HCT116 (cell line): ENCODE data around the gene ARNT2. TPM values are rescaled to one million over a fixed set of nuclear protein-coding genes. Genes with fewer than 3 reads are reported as not detected.

Experiments
- ATAC-seq: fragments of 200-7000 bp; cut with Tn5 transposase; 2 replicates; pipeline ENCODE4 v1.9.1; 2020; ENCODE audit warnings: mild to moderate bottlenecking, moderate library complexity
- BruUV-seq: library from RNA; stranded (reverse); fragments of 400-500 nt; replicated peaks from 2 replicates; lab custom pipeline; 2021; lab: Mats Ljungman, UMichigan
- CTCF ChIA-PET: fragments of 300-600 bp; sonication (Branson Sonifier 250); formaldehyde crosslinking; loops from one replicate; lab custom pipeline; 2021; ENCODE audit warnings: antibody characterized with exemption; lab: Charles Lee
- POLR2A ChIA-PET: fragments of 300-600, 350-600 bp; sonication (Branson Sonifier 250); formaldehyde crosslinking; loops from one replicate; lab custom pipeline; 2021; ENCODE audit warnings: antibody characterized with exemption; lab: Charles Lee
- RAD21 ChIA-PET, 2 experiments: fragments of 300-600 bp; sonication (Branson Sonifier 250); formaldehyde crosslinking; loops; one replicate each; lab custom pipeline; 2023; ENCODE audit warnings: low total read pairs in 2 of 2; ENCODE audit not compliant: uncharacterized antibody in 2 of 2, unreplicated experiment in 2 of 2, low non-redundant PET in 1 of 2; lab: Charles Lee
- DNase-seq: peaks from one replicate; pipeline ENCODE4 v3.0.0-alpha.2; 2010; ENCODE audit warnings: low read depth, low spot score
- H2AFZ ChIP-seq: fragments of 200-600 bp; shearing (Covaris generic), sonication (generic); 2 replicates; pipeline ENCODE4 v1.6.1; 2017; ENCODE audit warnings: low read depth, mixed run types, mixed read lengths, antibody characterized with exemption, low read length; ENCODE audit not compliant: poor library complexity, severe bottlenecking
- H3K27ac ChIP-seq: 2 replicates; pipeline ENCODE4 v1.5.1; 2012; ENCODE audit warnings: low read depth, low read length
- H3K27me3 ChIP-seq: fragments of 200-600 bp; sonication (generic); 2 replicates; pipeline ENCODE4 v1.6.1; 2016; ENCODE audit warnings: mixed run types, low read length, mixed read lengths; ENCODE audit not compliant: insufficient read depth
- H3K36me3 ChIP-seq, 2 experiments: fragments of 200-500 bp in 1 of 2; fragments of 200-600 bp in 1 of 2; sonication (Bioruptor generic) in 1 of 2; sonication (generic) in 1 of 2; 2 replicates each; pipeline versions ENCODE4 v1.5.1 to v1.6.1; 2014 to 2016; ENCODE audit warnings: low read length in 2 of 2, inconsistent platforms in 1 of 2, mixed read lengths in 1 of 2, mixed run types in 1 of 2; ENCODE audit not compliant: insufficient read depth in 2 of 2, control insufficient read depth in 1 of 2
- H3K4me1 ChIP-seq, 2 experiments: fragments of 200-600 bp in 1 of 2; sonication (generic) in 1 of 2; 2 replicates each; pipeline versions ENCODE4 v1.5.1 to v1.6.1; 2012 to 2017; ENCODE audit warnings: low read length in 2 of 2, inconsistent platforms in 1 of 2, mild to moderate bottlenecking in 1 of 2, mixed read lengths in 1 of 2, mixed run types in 1 of 2, moderate library complexity in 1 of 2; ENCODE audit not compliant: insufficient read depth in 2 of 2, control insufficient read depth in 1 of 2
- H3K4me2 ChIP-seq: fragments of 200-600 bp; sonication (generic); 2 replicates; pipeline ENCODE4 v1.6.1; 2017; ENCODE audit warnings: mixed run types, low read length, mixed read lengths
- H3K4me3 ChIP-seq, 2 experiments: fragments of 200-600 bp in 1 of 2; sonication (generic) in 1 of 2; replicated peaks in 1 of 2; 2 replicates each; pipeline ENCODE4 v1.5.1; 2011 to 2016; ENCODE audit warnings: low read length in 2 of 2, control low read depth in 1 of 2, low read depth in 1 of 2, mild to moderate bottlenecking in 1 of 2, mixed read lengths in 1 of 2, mixed run types in 1 of 2
- H3K79me2 ChIP-seq: fragments of 200-600 bp; sonication (generic); 2 replicates; pipeline ENCODE4 v1.6.1; 2017; ENCODE audit warnings: mild to moderate bottlenecking, mixed run types, low read length, moderate library complexity, mixed read lengths; ENCODE audit not compliant: insufficient read depth
- H3K9ac ChIP-seq: fragments of 200-600 bp; sonication (generic); 2 replicates; pipeline ENCODE4 v1.6.1; 2016; ENCODE audit warnings: low read length, mixed read lengths
- H3K9me2 ChIP-seq: fragments of 200-600 bp; sonication (generic), shearing (Covaris generic); 2 replicates; pipeline ENCODE4 v1.6.1; 2017; ENCODE audit warnings: mixed run types, mild to moderate bottlenecking, moderate library complexity; ENCODE audit not compliant: insufficient read depth
- H3K9me3 ChIP-seq, 2 experiments: fragments of 200-500 bp in 1 of 2; fragments of 200-600 bp in 1 of 2; sonication (Bioruptor generic) in 1 of 2; sonication (generic) in 1 of 2; 2 replicates each; pipeline ENCODE4 v1.6.1; 2014 to 2017; ENCODE audit warnings: low read length in 2 of 2, mixed read lengths in 2 of 2, inconsistent platforms in 1 of 2, low read depth in 1 of 2, mild to moderate bottlenecking in 1 of 2, mixed run types in 1 of 2, moderate library complexity in 1 of 2; ENCODE audit not compliant: control insufficient read depth in 1 of 2, insufficient read depth in 1 of 2
- H4K20me1 ChIP-seq: fragments of 200-600 bp; sonication (generic), shearing (Covaris generic); 2 replicates; pipeline ENCODE4 v1.6.1; 2017; ENCODE audit warnings: mixed run types, mild to moderate bottlenecking, moderate library complexity; ENCODE audit not compliant: insufficient read depth
- CBX3 ChIP-seq: IDR thresholded peaks from 2 replicates; pipeline ENCODE4 v1.6.1; 2012; ENCODE audit warnings: low read depth
- EGR1 ChIP-seq: IDR thresholded peaks from 2 replicates; pipeline ENCODE4 v1.6.1; 2012; ENCODE audit warnings: low read depth
- FOSL1 ChIP-seq: IDR thresholded peaks from 2 replicates; pipeline ENCODE4 v1.6.1; 2012; ENCODE audit warnings: low read depth
- JUND ChIP-seq: IDR thresholded peaks from 2 replicates; pipeline ENCODE4 v1.6.1; 2012
- RAD21 ChIP-seq: IDR thresholded peaks from 2 replicates; pipeline ENCODE4 v1.6.1; 2012; ENCODE audit warnings: low read depth, mild to moderate bottlenecking
- SP1 ChIP-seq: IDR thresholded peaks from 2 replicates; pipeline ENCODE4 v1.6.1; 2012; ENCODE audit warnings: low read depth
- SRF ChIP-seq: IDR thresholded peaks from 2 replicates; pipeline ENCODE4 v1.6.1; 2012; ENCODE audit warnings: low read depth
- TCF7L2 ChIP-seq: IDR thresholded peaks from 2 replicates; pipeline ENCODE4 v1.7.0; 2011; ENCODE audit warnings: borderline replicate concordance, inconsistent platforms; ENCODE audit not compliant: insufficient read depth, insufficient read length; ENCODE audit errors: extremely low read depth
- YY1 ChIP-seq: IDR thresholded peaks from 2 replicates; pipeline ENCODE4 v1.6.1; 2011; ENCODE audit warnings: low read length, low read depth, moderate library complexity, mild to moderate bottlenecking; ENCODE audit not compliant: insufficient replicate concordance; ENCODE audit errors: extremely low read depth
- ZFX ChIP-seq: fragments of 450-650 bp; IDR thresholded peaks from 2 replicates; pipeline ENCODE4 v1.6.1; 2017
- intact Hi-C: fragments of 100-400 bp; cut with micrococcal nuclease; formaldehyde crosslinking; loops from 2 replicates; pipeline ENCODE4 v1.10.0; 2022
- total RNA-seq: library from RNA; stranded (reverse); gene quantifications from one replicate; pipeline ENCODE4 v1.2.1, GENCODE V29; 2021; ENCODE audit not compliant: unreplicated experiment
- TF ChIP-seq, protein P1 (sequence below): IDR thresholded peaks from 2 replicates; pipeline ENCODE4 v1.6.1; 2012
- TF ChIP-seq, protein P2 (sequence below): IDR thresholded peaks from 2 replicates; pipeline ENCODE4 v1.6.1; 2012; ENCODE audit warnings: low read depth

The ARNT2 gene
- total RNA-seq, 1 experiment from 2014 or later: 3.0 TPM

DNA sequence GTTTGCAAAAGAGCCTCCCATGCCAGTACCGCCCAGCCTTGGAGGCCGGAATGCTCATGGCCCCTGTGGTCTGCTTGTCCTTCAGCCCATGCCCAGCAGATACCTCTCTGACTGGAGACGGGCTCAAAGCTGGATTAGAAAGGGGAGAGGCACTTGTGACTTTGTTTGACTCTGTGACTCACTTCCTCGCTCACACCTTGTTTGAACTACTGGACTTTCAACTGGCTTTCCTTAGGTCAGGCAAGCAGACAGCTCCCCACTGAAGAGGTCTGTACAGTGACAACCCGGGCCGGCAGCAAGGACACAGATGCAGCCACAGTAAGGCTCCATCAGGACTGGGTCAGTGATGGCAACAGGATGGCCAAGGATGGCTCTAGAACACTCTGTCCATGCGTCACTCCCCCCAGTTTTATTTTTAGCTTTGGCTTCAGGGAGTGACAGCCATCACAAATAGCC, 192.4 kb downstream of the ARNT2 start:
- ChIA-PET CTCF (no interaction called here), POLR2A (no interaction called here), RAD21 (no interaction called here)
- no peaks in the 10 kb centered on the region for H4K20me1 ChIP-seq
- 0 out of 4 replicates have a peak overlapping the region, but pooled peaks of 1 of the 2 experiments have one; percentile 8 for H3K4me3 ChIP-seq
- no TSS peak for BruUV-seq
- no peaks in the 10 kb centered on the region for H3K79me2 ChIP-seq
- TF ChIP-seq CBX3 (peak; percentile 65), SP1 (peak; percentile 49; the same call in 1 of the 2 replicates), ZFX (no peak), EGR1 (no peak), FOSL1 (peak; percentile 51; the same call in 1 of the 2 replicates), JUND (peak; percentile 45), RAD21 (no peak)
- TF ChIP-seq, protein P1, sequence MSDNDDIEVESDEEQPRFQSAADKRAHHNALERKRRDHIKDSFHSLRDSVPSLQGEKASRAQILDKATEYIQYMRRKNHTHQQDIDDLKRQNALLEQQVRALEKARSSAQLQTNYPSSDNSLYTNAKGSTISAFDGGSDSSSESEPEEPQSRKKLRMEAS: peak; percentile 27; the same call in 1 of the 2 replicates
- H3K9ac ChIP-seq: no peak overlapping the region
- DNase-seq (peak; percentile 21), ATAC-seq (peak; percentile 70)
- intact Hi-C loops: no loop called here
- H3K27me3 ChIP-seq: no peaks in the 10 kb centered on the region
- H3K9me2 ChIP-seq: no peaks in the 10 kb centered on the region
- H3K4me2 ChIP-seq: peak overlapping the region; percentile 69
- H3K27ac ChIP-seq: no peak overlapping the region
- H3K4me1 ChIP-seq: peaks cover 3 to 22% of the 10 kb centered on the region in 2 experiments; a peak in 3 of 4 replicates
- no peak overlapping the region for H2AFZ ChIP-seq
- no peaks in the 10 kb centered on the region for H3K9me3 ChIP-seq
- no peaks in the 10 kb centered on the region for H3K36me3 ChIP-seq

DNA sequence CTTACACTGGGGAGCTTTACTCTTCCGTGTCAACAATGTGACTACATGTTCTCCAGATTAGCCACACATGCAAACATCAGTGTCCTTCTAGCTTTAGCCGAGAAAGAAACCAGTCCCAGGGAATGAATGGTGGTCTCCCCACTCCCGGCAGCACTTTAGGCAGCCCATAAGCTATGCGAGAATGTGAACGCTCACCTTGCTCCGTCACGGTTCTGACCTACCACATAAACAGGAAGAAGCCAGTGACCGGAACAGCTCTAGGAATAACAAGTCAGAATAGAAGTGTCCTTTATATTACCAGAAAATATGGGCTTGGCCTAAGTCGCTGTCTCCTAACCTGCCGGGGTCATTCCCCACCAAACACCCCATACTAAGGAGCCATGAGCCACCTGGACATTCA, 192.9 kb downstream of the ARNT2 start:
- no peaks in the 10 kb centered on the region for H3K79me2 ChIP-seq

More for the DNA sequence above, 192.9 kb downstream of the ARNT2 start:
- Histone ChIP-seq H3K27me3 (no peaks in the 10 kb centered on the region), H3K9me3 (no peaks in the 10 kb centered on the region), H3K36me3 (no peaks in the 10 kb centered on the region), H3K4me3 (no peak overlapping the region), H3K9ac (no peak overlapping the region), H4K20me1 (no peaks in the 10 kb centered on the region), H3K27ac (no peak overlapping the region), H2AFZ (no peak overlapping the region), H3K4me1 (peaks cover 3 to 22% of the 10 kb centered on the region in 2 experiments; a peak in 3 of 4 replicates), H3K9me2 (no peaks in the 10 kb centered on the region), H3K4me2 (peak overlapping the region; percentile 69)
- TF ChIP-seq SRF (no peak), YY1 (no peak), SP1 (no peak), EGR1 (no peak), RAD21 (no peak), TCF7L2 (no peak), ZFX (no peak)
- TF ChIP-seq, protein P2, sequence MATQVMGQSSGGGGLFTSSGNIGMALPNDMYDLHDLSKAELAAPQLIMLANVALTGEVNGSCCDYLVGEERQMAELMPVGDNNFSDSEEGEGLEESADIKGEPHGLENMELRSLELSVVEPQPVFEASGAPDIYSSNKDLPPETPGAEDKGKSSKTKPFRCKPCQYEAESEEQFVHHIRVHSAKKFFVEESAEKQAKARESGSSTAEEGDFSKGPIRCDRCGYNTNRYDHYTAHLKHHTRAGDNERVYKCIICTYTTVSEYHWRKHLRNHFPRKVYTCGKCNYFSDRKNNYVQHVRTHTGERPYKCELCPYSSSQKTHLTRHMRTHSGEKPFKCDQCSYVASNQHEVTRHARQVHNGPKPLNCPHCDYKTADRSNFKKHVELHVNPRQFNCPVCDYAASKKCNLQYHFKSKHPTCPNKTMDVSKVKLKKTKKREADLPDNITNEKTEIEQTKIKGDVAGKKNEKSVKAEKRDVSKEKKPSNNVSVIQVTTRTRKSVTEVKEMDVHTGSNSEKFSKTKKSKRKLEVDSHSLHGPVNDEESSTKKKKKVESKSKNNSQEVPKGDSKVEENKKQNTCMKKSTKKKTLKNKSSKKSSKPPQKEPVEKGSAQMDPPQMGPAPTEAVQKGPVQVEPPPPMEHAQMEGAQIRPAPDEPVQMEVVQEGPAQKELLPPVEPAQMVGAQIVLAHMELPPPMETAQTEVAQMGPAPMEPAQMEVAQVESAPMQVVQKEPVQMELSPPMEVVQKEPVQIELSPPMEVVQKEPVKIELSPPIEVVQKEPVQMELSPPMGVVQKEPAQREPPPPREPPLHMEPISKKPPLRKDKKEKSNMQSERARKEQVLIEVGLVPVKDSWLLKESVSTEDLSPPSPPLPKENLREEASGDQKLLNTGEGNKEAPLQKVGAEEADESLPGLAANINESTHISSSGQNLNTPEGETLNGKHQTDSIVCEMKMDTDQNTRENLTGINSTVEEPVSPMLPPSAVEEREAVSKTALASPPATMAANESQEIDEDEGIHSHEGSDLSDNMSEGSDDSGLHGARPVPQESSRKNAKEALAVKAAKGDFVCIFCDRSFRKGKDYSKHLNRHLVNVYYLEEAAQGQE: no peak
- no TSS peak for BruUV-seq
- POLR2A ChIA-PET: no interaction called here
- DNase-seq (no peak), ATAC-seq (no peak)
- RAD21 ChIA-PET: no interaction called here
- intact Hi-C loops: no loop called here
- CTCF ChIA-PET: no interaction called here
